MM.1S (cell line): ENCODE results near the gene DCAF17.

Experiments
- CTCF ChIP-seq: fragments of 300-600 bp; sonication (generic); IDR thresholded peaks from 2 replicates; pipeline ENCODE4 v1.5.1; 2016; ENCODE audit warnings: antibody characterized with exemption, low read length, mixed read lengths
- EZH2 ChIP-seq: fragments of 300-600 bp; sonication (generic); optimal IDR thresholded peaks from 2 replicates; pipeline ENCODE3; 2017; ENCODE audit warnings: low read depth, mild to moderate bottlenecking, antibody characterized with exemption, low read length, mixed read lengths
- EZH2phosphoT487 ChIP-seq: fragments of 300-600 bp; sonication (generic); IDR thresholded peaks from 2 replicates; pipeline ENCODE4 v1.6.1; 2018; ENCODE audit warnings: antibody characterized with exemption, low read length

GRCh38 chr2:171513719-171514160, 79.7 kb downstream of the DCAF17 start:
- TF ChIP-seq EZH2 (no peak), CTCF (no peak), EZH2phosphoT487 (no peak)
